Measurements from ENCODE around the gene NAV3.

DNA sequence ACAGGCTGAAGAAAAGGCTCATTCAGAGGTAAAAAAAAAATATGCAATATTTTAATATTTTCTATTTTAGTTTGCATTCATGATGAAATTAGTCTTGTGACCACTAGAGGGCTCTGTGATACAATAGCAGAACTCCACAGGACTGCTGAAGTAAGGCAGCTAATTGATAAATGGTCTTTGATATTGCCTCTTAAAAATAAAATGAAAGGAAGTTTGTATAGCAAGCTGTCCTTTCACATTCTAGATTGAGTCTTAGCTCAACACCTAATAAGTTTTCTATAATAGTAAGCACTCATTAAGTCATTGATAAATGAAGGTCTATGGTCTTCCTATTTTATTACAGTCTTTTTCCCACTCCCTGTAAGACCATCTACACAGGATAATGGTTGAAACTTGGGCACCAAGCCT lies 315.7 kb downstream of the NAV3 start:
- no peak for TF ChIP-seq YY1 (IDR thresholded peaks at IDR 0.05; ENCODE audit: insufficient read depth, insufficient read length)
- no peak for TF ChIP-seq ZNF274 (IDR thresholded peaks at IDR 0.05; ENCODE audit: low read depth, low read length)
- no peak for TF ChIP-seq SUZ12 (IDR thresholded peaks at IDR 0.05; ENCODE audit: extremely low read depth, insufficient read depth, insufficient read length)

All from NT2/D1 (cell line).